Smooth muscle cell (in vitro differentiated cells): ENCODE results near the gene CAST. TPM values are rescaled to one million over a fixed set of nuclear protein-coding genes. Genes with fewer than 3 reads are reported as not detected.

Experiments
- DNase-seq: peaks from one replicate; lab custom pipeline; 2025; ENCODE audit not compliant: unreplicated experiment; lab: John Stamatoyannopoulos, UW
- H2AFZ ChIP-seq: fragments of 200-600 bp; sonication (generic); 2 replicates; pipeline ENCODE4 v1.6.0; 2016; ENCODE audit warnings: antibody characterized with exemption, low read depth, mild to moderate bottlenecking
- H3F3A ChIP-seq: fragments of 200-600 bp; sonication (generic); 2 replicates; pipeline ENCODE4 v1.6.0; 2017; ENCODE audit warnings: antibody characterized with exemption, low read depth
- H3K27ac ChIP-seq: fragments of 200-600 bp; sonication (generic); 2 replicates; pipeline ENCODE4 v1.5.1; 2016; ENCODE audit warnings: low read depth, mild to moderate bottlenecking
- H3K27me3 ChIP-seq: fragments of 200-600 bp; sonication (generic); 2 replicates; pipeline ENCODE4 v1.6.1; 2016; ENCODE audit warnings: low read depth, mild to moderate bottlenecking
- H3K36me3 ChIP-seq: fragments of 200-600 bp; sonication (generic); 2 replicates; pipeline ENCODE4 v1.5.1; 2016; ENCODE audit warnings: low read depth
- H3K4me1 ChIP-seq: fragments of 200-600 bp; sonication (generic); 2 replicates; pipeline ENCODE4 v1.5.1; 2016; ENCODE audit warnings: low read depth
- H3K4me2 ChIP-seq: fragments of 200-600 bp; sonication (generic); 2 replicates; pipeline ENCODE4 v1.6.0; 2016; ENCODE audit warnings: mild to moderate bottlenecking
- H3K4me3 ChIP-seq: fragments of 200-600 bp; sonication (generic); 2 replicates; pipeline ENCODE4 v1.5.1; 2016; ENCODE audit warnings: mild to moderate bottlenecking
- H3K79me2 ChIP-seq: fragments of 200-600 bp; sonication (generic); 2 replicates; pipeline ENCODE4 v1.6.0; 2016; ENCODE audit warnings: low read depth, mild to moderate bottlenecking
- H3K9ac ChIP-seq: fragments of 200-600 bp; sonication (generic); 2 replicates; pipeline ENCODE4 v1.6.0; 2016; ENCODE audit warnings: low read depth
- H3K9me3 ChIP-seq: fragments of 200-600 bp; sonication (generic); replicated peaks from 2 replicates; pipeline ENCODE4 v1.5.1; 2016; ENCODE audit warnings: low read depth
- H4K20me1 ChIP-seq: fragments of 200-600 bp; sonication (generic); 2 replicates; pipeline ENCODE4 v1.6.0; 2016; ENCODE audit warnings: low read depth
- CTCF ChIP-seq: fragments of 200-600 bp; sonication (generic); IDR thresholded peaks from 2 replicates; pipeline ENCODE4 v1.5.1; 2017; ENCODE audit warnings: borderline replicate concordance, mild to moderate bottlenecking, antibody characterized with exemption; ENCODE audit not compliant: insufficient read depth, poor library complexity, severe bottlenecking
- whole genome bisulfite sequencing: methylation state at CpG from one replicate; pipeline ENCODE4 v1.1.7; 2016; ENCODE audit warnings: low lambda C conversion rate; 5-methylcytosine and 5-hydroxymethylcytosine counted together
- polyA plus RNA-seq: library from polyadenylated mRNA; unstranded; fragments of >200 nt; fragmentation: Nextera tagmentation; extraction: Ambion mirVana; gene quantifications from 2 replicates; pipeline ENCODE4 v1.2.1, GENCODE V29; 2016
- total RNA-seq: library from RNA; depleted of rRNA; stranded (reverse); fragments of >200 nt; gene quantifications from 2 replicates; pipeline ENCODE4 v1.2.3, GENCODE V29; 2014

CAST gene
- total and polyA plus RNA-seq, 2 experiments from 2014 or later = 76.2 to 189 TPM

GRCh38 chr5:96808868-96809558, 146.8 kb downstream of the CAST start:
- Histone ChIP-seq H3K9ac (no peak overlapping the region), H3K4me3 (no peak overlapping the region), H3K27ac (peak overlapping the region; percentile 96), H3K4me1 (peaks cover 13% of the 10 kb centered on the region), H3F3A (peaks cover 8% of the 10 kb centered on the region), H2AFZ (no peak overlapping the region), H3K79me2 (no peaks in the 10 kb centered on the region), H3K36me3 (no peaks in the 10 kb centered on the region), H3K27me3 (no peaks in the 10 kb centered on the region), H3K4me2 (peak overlapping the region; percentile 91), H4K20me1 (no peaks in the 10 kb centered on the region), H3K9me3 (no peaks in the 10 kb centered on the region)
- 91% methylated on average over 8 of the region's 8 CpGs for WGBS
- TF ChIP-seq CTCF = no peak
- DNase-seq = no peak

GRCh38 chr5:96809921-96810320, 147.7 kb downstream of the CAST start:
- Histone ChIP-seq H4K20me1 (no peaks in the 10 kb centered on the region), H3K36me3 (no peaks in the 10 kb centered on the region), H3K79me2 (no peaks in the 10 kb centered on the region), H3K4me2 (peak overlapping the region; percentile 34), H3K4me3 (no peak overlapping the region), H3F3A (peaks cover 8% of the 10 kb centered on the region), H3K27ac (peak overlapping the region; percentile 67), H3K9me3 (no peaks in the 10 kb centered on the region), H3K27me3 (no peaks in the 10 kb centered on the region), H3K9ac (no peak overlapping the region), H3K4me1 (peaks cover 13% of the 10 kb centered on the region), H2AFZ (peak overlapping the region; percentile 48)
- TF ChIP-seq CTCF = no peak
- WGBS = 36% methylated on average over 9 of the region's 9 CpGs
- no peak for DNase-seq

DNA sequence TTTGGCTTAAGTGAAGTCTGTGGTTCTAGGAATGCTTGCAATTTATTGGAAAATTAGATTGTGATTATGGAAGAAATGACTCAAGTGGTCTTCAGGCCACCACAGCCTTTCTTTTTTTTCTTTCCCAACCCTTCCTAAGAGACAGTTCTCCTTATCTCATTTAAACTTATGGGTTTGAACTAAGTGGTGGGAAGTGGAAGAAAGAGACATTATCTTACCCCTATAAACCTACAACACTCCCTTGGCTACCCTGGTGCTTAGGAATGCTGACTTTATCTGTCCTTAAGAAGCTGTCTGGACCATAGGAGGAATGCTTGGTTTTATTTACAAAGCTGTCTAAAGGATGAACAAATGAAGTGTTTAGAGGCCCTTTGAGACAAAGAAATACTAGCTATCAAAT, 150.7 kb downstream of the CAST start:
- Histone ChIP-seq H3K9me3 (no peaks in the 10 kb centered on the region), H3F3A (peaks cover 8% of the 10 kb centered on the region), H3K79me2 (no peaks in the 10 kb centered on the region), H3K27me3 (no peaks in the 10 kb centered on the region), H4K20me1 (no peaks in the 10 kb centered on the region), H3K27ac (peak overlapping the region; percentile 47), H3K4me1 (no peaks in the 10 kb centered on the region), H3K4me3 (no peak overlapping the region), H3K9ac (no peak overlapping the region), H3K36me3 (no peaks in the 10 kb centered on the region), H2AFZ (no peak overlapping the region), H3K4me2 (peak overlapping the region; percentile 12)
- DNase-seq = no peak
- no peak for TF ChIP-seq CTCF

- H3K4me1 ChIP-seq = no peaks in the 10 kb centered on the region
- H3F3A ChIP-seq = peaks cover 8% of the 10 kb centered on the region
- TF ChIP-seq CTCF = no peak
- no peaks in the 10 kb centered on the region for H4K20me1 ChIP-seq
- WGBS = 88% methylated on average over 3 of the region's 3 CpGs
- H2AFZ ChIP-seq = no peak overlapping the region
- no peak for DNase-seq
- no peak overlapping the region for H3K4me3 ChIP-seq
- H3K9ac ChIP-seq = no peak overlapping the region
- no peaks in the 10 kb centered on the region for H3K36me3 ChIP-seq
- no peaks in the 10 kb centered on the region for H3K79me2 ChIP-seq
- H3K27ac ChIP-seq = no peak overlapping the region
- no peaks in the 10 kb centered on the region for H3K27me3 ChIP-seq
- no peak overlapping the region for H3K4me2 ChIP-seq
- H3K9me3 ChIP-seq = no peaks in the 10 kb centered on the region
Measured at GRCh38 chr5:96814041-96814440, 151.9 kb downstream of the CAST start.
